Upper lobe of right lung (tissue), 1 donor: ENCODE data around the gene DDX53. TPM values are rescaled to one million over a fixed set of nuclear protein-coding genes. Genes with fewer than 3 reads are reported as not detected.

ENCODE experiments used
- ATAC-seq: fragments of 200-7000 bp; cut with Tn5 transposase; one replicate; pipeline ENCODE4 v1.9.1; 2020; ENCODE audit warnings: mild to moderate bottlenecking, moderate library complexity
- DNase-seq: peaks from one replicate; pipeline ENCODE4 v3.0.0-alpha.2; 2020
- H3K27ac ChIP-seq: fragments of 200-600 bp; one replicate; pipeline ENCODE4 v1.8.0; 2022
- H3K27me3 ChIP-seq: fragments of 200-600 bp; one replicate; pipeline ENCODE4 v1.8.0; 2022; ENCODE audit warnings: mild to moderate bottlenecking
- H3K36me3 ChIP-seq: fragments of 200-600 bp; one replicate; pipeline ENCODE4 v1.8.0; 2022
- H3K4me1 ChIP-seq: fragments of 200-600 bp; one replicate; pipeline ENCODE4 v1.8.0; 2022
- H3K4me3 ChIP-seq: fragments of 200-600 bp; one replicate; pipeline ENCODE4 v1.8.0; 2022; ENCODE audit warnings: mild to moderate bottlenecking
- H3K9me3 ChIP-seq: fragments of 200-600 bp; one replicate; pipeline ENCODE4 v1.8.0; 2022
- CTCF ChIP-seq: fragments of 200-600 bp; IDR thresholded peaks from one replicate; pipeline ENCODE4 v1.8.0; 2022; ENCODE audit warnings: antibody characterized with exemption
- intact Hi-C: fragments of 100-400 bp; cut with DNase I; formaldehyde crosslinking; loops from one replicate; pipeline ENCODE4 v1.11.0; 2022
- total RNA-seq: library from RNA; stranded (reverse); fragmentation: NEBNext Ultra II Directional; extraction: Animal tissue kit (Norgen Biotek cat#: 25700); gene quantifications from one replicate; pipeline ENCODE4 v1.2.1, GENCODE V29; 2021
- donor health status: DM: no; HTN: yes; CAD: no; lungs with severe emphysema.

Gene DDX53
- total RNA-seq, 1 donor from 2014 or later, result not detected

DNA sequence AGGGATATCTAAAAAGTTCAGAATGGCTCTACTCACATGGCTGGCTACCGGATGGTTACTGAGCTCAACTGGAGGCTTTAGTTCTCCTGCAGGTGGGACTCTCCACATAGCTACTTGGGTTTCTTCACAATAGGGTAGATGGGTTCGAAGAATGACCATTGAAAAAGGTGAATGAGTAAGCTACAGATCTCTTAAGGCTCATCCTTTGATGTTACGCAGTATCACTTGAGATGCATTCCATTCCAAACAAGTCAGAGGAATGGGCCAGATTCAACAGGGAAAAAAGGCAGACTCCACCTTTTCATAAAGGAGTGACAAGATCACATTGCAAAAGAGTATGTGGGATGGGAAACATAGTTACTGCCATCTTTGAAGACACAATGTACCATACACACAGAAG is 52.6 kb downstream of the DDX53 start:
- TF ChIP-seq CTCF, result no peak
- no peak overlapping the region for H3K27ac ChIP-seq
- no peak for DNase-seq

More for the DNA sequence above, 52.6 kb downstream of the DDX53 start:
- no peak for ATAC-seq
- no peak overlapping the region for H3K4me3 ChIP-seq
- no peaks in the 10 kb centered on the region for H3K9me3 ChIP-seq
- no peaks in the 10 kb centered on the region for H3K27me3 ChIP-seq
- intact Hi-C loops, result no loop called here
- H3K4me1 ChIP-seq, result no peaks in the 10 kb centered on the region
- H3K36me3 ChIP-seq, result no peaks in the 10 kb centered on the region
